ENCODE results near the gene CBX6.
A peak's percentile ranks its signal among the peaks of the same experiment; 100 is the strongest.

CBX6 gene

GRCh38 chr22:38845004-38845740 is 26.8 kb downstream of the CBX6 start:
- peak; percentile 94 for DNase-seq (ENCODE audit: low read depth)
- in situ Hi-C loops (cut with HindIII; ENCODE audit: low sequenced_read_pairs), result no loop called here
- no peak overlapping the region for H3K4me3 ChIP-seq (ENCODE audit: low read depth, low read length)
- TF ChIP-seq CTCF (IDR thresholded peaks at IDR 0.05; ENCODE audit: low read depth, low read length, missing control alignments), result no peak

GRCh38 chr22:38844315-38845003 is 27.6 kb downstream of the CBX6 start:
- DNase-seq (ENCODE audit: low read depth), result no peak
- TF ChIP-seq CTCF (IDR thresholded peaks at IDR 0.05; ENCODE audit: low read depth, low read length, missing control alignments), result no peak
- H3K4me3 ChIP-seq (ENCODE audit: low read depth, low read length), result no peak overlapping the region
- in situ Hi-C loops (cut with HindIII; ENCODE audit: low sequenced_read_pairs), result no loop called here

- DNase-seq (ENCODE audit: low read depth), result no peak
- in situ Hi-C loops (cut with HindIII; ENCODE audit: low sequenced_read_pairs), result no loop called here
- peak within 1 kb of the TSS; percentile 26 for H3K4me3 ChIP-seq (ENCODE audit: low read depth, low read length)
- TF ChIP-seq CTCF (IDR thresholded peaks at IDR 0.05; ENCODE audit: low read depth, low read length, missing control alignments), result no peak
These were observed 28.2 kb downstream of the CBX6 start, which contains the start of gene NPTXR for GRCh38 chr22:38843657-38844314. Gene NPTXR, minus strand, starts transcription at chr22:38844028.

- in situ Hi-C loops (cut with HindIII; ENCODE audit: low sequenced_read_pairs), result no loop called here
- peak overlapping the region; percentile 26 for H3K4me3 ChIP-seq (ENCODE audit: low read depth, low read length)
- TF ChIP-seq CTCF (IDR thresholded peaks at IDR 0.05; ENCODE audit: low read depth, low read length, missing control alignments), result peak; percentile 13
- DNase-seq (ENCODE audit: low read depth), result no peak
These were observed 28.8 kb downstream of the CBX6 start for GRCh38 chr22:38843201-38843656.

- no peak for DNase-seq (ENCODE audit: low read depth)
- H3K4me3 ChIP-seq (ENCODE audit: low read depth, low read length), result peak overlapping the region; percentile 26
- TF ChIP-seq CTCF (IDR thresholded peaks at IDR 0.05; ENCODE audit: low read depth, low read length, missing control alignments), result no peak
- in situ Hi-C loops (cut with HindIII; ENCODE audit: low sequenced_read_pairs), result no loop called here
These were observed 29.4 kb downstream of the CBX6 start for GRCh38 chr22:38842512-38843200.

GRCh38 chr22:38841635-38842034 is 30.4 kb downstream of the CBX6 start:
- no peak overlapping the region for H3K4me3 ChIP-seq (ENCODE audit: low read depth, low read length)
- no peak for DNase-seq (ENCODE audit: low read depth)
- TF ChIP-seq CTCF (IDR thresholded peaks at IDR 0.05; ENCODE audit: low read depth, low read length, missing control alignments), result no peak
- in situ Hi-C loops (cut with HindIII; ENCODE audit: low sequenced_read_pairs), result no loop called here

All from astrocyte of the cerebellum (primary cell).